H1 (cell line): ENCODE results near the gene OGFRL1. TPM values are rescaled to one million over a fixed set of nuclear protein-coding genes. Genes with fewer than 3 reads are reported as not detected.

Experiments
- BACH1 ChIP-seq: IDR thresholded peaks from 2 replicates; pipeline ENCODE4 v1.6.1; 2012; ENCODE audit warnings: low read length, improper control_type of control experiment
- CTBP2 ChIP-seq: IDR thresholded peaks from 2 replicates; pipeline ENCODE4 v1.7.0; 2011; ENCODE audit warnings: borderline replicate concordance, mild to moderate bottlenecking, moderate library complexity, mixed read lengths, low read length; ENCODE audit not compliant: insufficient read depth, insufficient read length
- polyA plus RNA-seq, 7 experiments: library from polyadenylated mRNA; depleted of rRNA in 3 of 7; stranded (reverse) in 5 of 7; unstranded in 2 of 7; fragments of >200 nt in 5 of 7; fragments of 200-250 nt in 2 of 7; gene quantifications; 1 replicate in 5 of 7; 2 replicates in 1 of 7; 4 replicates in 1 of 7; pipeline versions ENCODE4 v1.2.1 to v1.2.3, GENCODE V29; 2011 to 2013; ENCODE audit warnings: missing spikeins in 2 of 7, mixed read lengths in 2 of 7
- total RNA-seq: library from RNA; stranded (reverse); fragmentation: NEBNext Ultra II Directional; extraction: Animal tissue kit (Norgen Biotek cat#: 25700); gene quantifications from 2 replicates; pipeline ENCODE4 v1.2.1, GENCODE V29; 2021
- TF ChIP-seq, protein P1 (sequence below), 3 experiments: IDR thresholded peaks; 1 replicate in 2 of 3; 2 replicates in 1 of 3; pipeline versions ENCODE4 v1.5.1 to v1.6.1; 2011; ENCODE audit warnings: low read length in 3 of 3, mild to moderate bottlenecking in 3 of 3, inconsistent platforms in 2 of 3, low read depth in 1 of 3, moderate library complexity in 1 of 3; ENCODE audit not compliant: insufficient read depth in 1 of 3; ENCODE audit errors: control extremely low read depth in 1 of 3
- TF ChIP-seq, protein P2 (sequence below): IDR thresholded peaks from 2 replicates; pipeline ENCODE4 v1.6.1; 2012; ENCODE audit warnings: low read length, inconsistent platforms

Gene OGFRL1
- total and polyA plus RNA-seq, 2 of the 8 experiments (the other 6 are each of a cell fraction or from before 2014, with no cell fraction given): 1.1 to 9.0 TPM

DNA sequence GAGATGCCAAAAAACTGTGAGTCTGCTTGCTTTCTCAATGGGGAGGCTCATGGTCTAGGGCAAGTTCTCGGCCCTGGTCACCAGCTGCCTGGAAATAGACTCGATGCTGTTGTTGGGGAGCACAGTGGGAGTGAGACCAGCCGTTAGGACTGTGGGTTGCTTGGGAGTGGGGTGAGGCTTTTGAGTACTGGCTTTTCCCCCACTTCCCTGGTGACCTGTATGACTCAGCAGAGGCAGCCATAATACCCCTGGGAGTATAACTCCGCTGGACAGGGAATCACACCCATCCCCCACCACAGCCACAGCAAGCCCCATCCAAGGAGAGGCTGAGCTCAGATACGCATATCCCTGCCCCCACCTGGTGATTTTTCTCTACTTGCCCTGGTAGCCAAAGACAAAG, 48.9 kb upstream of the OGFRL1 start (continued):
- TF ChIP-seq, protein P1, sequence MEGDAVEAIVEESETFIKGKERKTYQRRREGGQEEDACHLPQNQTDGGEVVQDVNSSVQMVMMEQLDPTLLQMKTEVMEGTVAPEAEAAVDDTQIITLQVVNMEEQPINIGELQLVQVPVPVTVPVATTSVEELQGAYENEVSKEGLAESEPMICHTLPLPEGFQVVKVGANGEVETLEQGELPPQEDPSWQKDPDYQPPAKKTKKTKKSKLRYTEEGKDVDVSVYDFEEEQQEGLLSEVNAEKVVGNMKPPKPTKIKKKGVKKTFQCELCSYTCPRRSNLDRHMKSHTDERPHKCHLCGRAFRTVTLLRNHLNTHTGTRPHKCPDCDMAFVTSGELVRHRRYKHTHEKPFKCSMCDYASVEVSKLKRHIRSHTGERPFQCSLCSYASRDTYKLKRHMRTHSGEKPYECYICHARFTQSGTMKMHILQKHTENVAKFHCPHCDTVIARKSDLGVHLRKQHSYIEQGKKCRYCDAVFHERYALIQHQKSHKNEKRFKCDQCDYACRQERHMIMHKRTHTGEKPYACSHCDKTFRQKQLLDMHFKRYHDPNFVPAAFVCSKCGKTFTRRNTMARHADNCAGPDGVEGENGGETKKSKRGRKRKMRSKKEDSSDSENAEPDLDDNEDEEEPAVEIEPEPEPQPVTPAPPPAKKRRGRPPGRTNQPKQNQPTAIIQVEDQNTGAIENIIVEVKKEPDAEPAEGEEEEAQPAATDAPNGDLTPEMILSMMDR (IDR thresholded peaks at IDR 0.05; ENCODE audit: control extremely low read depth in 1 of 3, insufficient read depth in 1 of 3, low read depth in 1 of 3, low read length in 3 of 3): no peak
- TF ChIP-seq CTBP2 (no peak), BACH1 (no peak)
- TF ChIP-seq, protein P2, sequence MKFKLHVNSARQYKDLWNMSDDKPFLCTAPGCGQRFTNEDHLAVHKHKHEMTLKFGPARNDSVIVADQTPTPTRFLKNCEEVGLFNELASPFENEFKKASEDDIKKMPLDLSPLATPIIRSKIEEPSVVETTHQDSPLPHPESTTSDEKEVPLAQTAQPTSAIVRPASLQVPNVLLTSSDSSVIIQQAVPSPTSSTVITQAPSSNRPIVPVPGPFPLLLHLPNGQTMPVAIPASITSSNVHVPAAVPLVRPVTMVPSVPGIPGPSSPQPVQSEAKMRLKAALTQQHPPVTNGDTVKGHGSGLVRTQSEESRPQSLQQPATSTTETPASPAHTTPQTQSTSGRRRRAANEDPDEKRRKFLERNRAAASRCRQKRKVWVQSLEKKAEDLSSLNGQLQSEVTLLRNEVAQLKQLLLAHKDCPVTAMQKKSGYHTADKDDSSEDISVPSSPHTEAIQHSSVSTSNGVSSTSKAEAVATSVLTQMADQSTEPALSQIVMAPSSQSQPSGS: no peak
